Hepatocyte (in vitro differentiated cells): Measurements from ENCODE around the gene MAPK8.

Experiments
- CTCF ChIP-seq: fragments of 200-600 bp; sonication (generic); IDR thresholded peaks from 2 replicates; pipeline ENCODE4 v1.5.1; 2016; ENCODE audit warnings: antibody characterized with exemption, mild to moderate bottlenecking; ENCODE audit not compliant: poor library complexity
- EZH2 ChIP-seq: fragments of 200-600 bp; sonication (generic); IDR thresholded peaks from 2 replicates; pipeline ENCODE4 v1.6.1; 2016; ENCODE audit warnings: antibody characterized with exemption, mild to moderate bottlenecking, borderline replicate concordance

GRCh38 chr10:48296576-48297098, 9.8 kb upstream of the MAPK8 start:
- no peak for TF ChIP-seq CTCF
- no peak for TF ChIP-seq EZH2
